T-cell (primary cell): ENCODE measurements around the gene SHC4. TPM values are rescaled to one million over a fixed set of nuclear protein-coding genes. Genes with fewer than 3 reads are reported as not detected.

Experiments
- ATAC-seq, 4 experiments: fragments of 200-7000 bp in 3 of 4; fragments of 150-1000 bp in 1 of 4; cut with Tn5 transposase; replicated peaks in 1 of 4; 1 replicate in 3 of 4; 2 replicates in 1 of 4; pipeline ENCODE4 v1.10.0; 2021; ENCODE audit warnings: moderate library complexity in 3 of 4, mild to moderate bottlenecking in 2 of 4, moderate number of reproducible peaks in 1 of 4
- CTCF ChIA-PET, 2 donors: fragments of 300-600 bp; sonication (Branson Sonifier 250); formaldehyde crosslinking; loops; one replicate each; lab custom pipeline; 2022; ENCODE audit warnings: antibody characterized with exemption in 2 of 2; lab: Charles Lee
- POLR2A ChIA-PET, 2 donors: fragments of 300-600 bp; sonication (Branson Sonifier 250); formaldehyde crosslinking; loops; one replicate each; lab custom pipeline; 2022; ENCODE audit warnings: antibody characterized with exemption in 2 of 2; lab: Charles Lee
- DNase-seq, 35 experiments: peaks; one replicate each; pipeline versions ENCODE4 v3.0.0 to v3.0.0-alpha.2; 2013 to 2023
- H3K27ac ChIP-seq: one replicate; pipeline ENCODE4 v1.5.1; 2013; ENCODE audit warnings: low read length
- H3K27me3 ChIP-seq, 2 experiments: replicated peaks in 1 of 2; 1 replicate in 1 of 2; 2 replicates in 1 of 2; pipeline versions ENCODE4 v1.6.1 to v1.7.0; 2013; ENCODE audit warnings: low read length in 1 of 2, mixed read lengths in 1 of 2; ENCODE audit not compliant: control insufficient read depth in 2 of 2, insufficient read depth in 2 of 2; ENCODE audit errors: extremely low read depth in 1 of 2
- H3K36me3 ChIP-seq, 2 donors: 1 replicate in 1 of 2; 2 replicates in 1 of 2; pipeline versions ENCODE4 v1.6.1 to v1.7.0; 2013; ENCODE audit warnings: low read length in 1 of 2; ENCODE audit not compliant: control insufficient read depth in 2 of 2, insufficient read depth in 1 of 2; ENCODE audit errors: extremely low read depth in 1 of 2
- H3K4me1 ChIP-seq, 2 experiments: 1 replicate in 1 of 2; 2 replicates in 1 of 2; pipeline versions ENCODE4 v1.6.1 to v1.7.0; 2013; ENCODE audit warnings: low read length in 2 of 2, mixed read lengths in 1 of 2; ENCODE audit not compliant: insufficient read depth in 2 of 2, control insufficient read depth in 1 of 2; ENCODE audit errors: extremely low read depth in 1 of 2
- H3K4me3 ChIP-seq, 2 donors: 1 replicate in 1 of 2; 2 replicates in 1 of 2; pipeline versions ENCODE4 v1.5.1 to v1.7.0; 2013; ENCODE audit warnings: mild to moderate bottlenecking in 2 of 2, low read length in 1 of 2, moderate library complexity in 1 of 2; ENCODE audit not compliant: control insufficient read depth in 1 of 2; ENCODE audit errors: extremely low read depth in 1 of 2
- H3K9me3 ChIP-seq: 2 replicates; pipeline ENCODE4 v1.7.0; 2013
- H3K27ac Mint-ChIP-seq, 2 donors: one replicate each; pipeline ENCODE4 v1.8.0; 2020 to 2021; ENCODE audit warnings: mild to moderate bottlenecking in 2 of 2, mixed read lengths in 2 of 2
- H3K27me3 Mint-ChIP-seq, 2 donors: one replicate each; pipeline ENCODE4 v1.8.0; 2021 to 2022; ENCODE audit warnings: mixed read lengths in 2 of 2
- H3K36me3 Mint-ChIP-seq: one replicate; pipeline ENCODE4 v1.8.0; 2021; ENCODE audit warnings: mixed read lengths
- H3K4me1 Mint-ChIP-seq, 3 donors: one replicate each; pipeline ENCODE4 v1.8.0; 2020 to 2022; ENCODE audit warnings: mixed read lengths in 3 of 3, mild to moderate bottlenecking in 1 of 3
- H3K4me3 Mint-ChIP-seq, 3 donors: one replicate each; pipeline ENCODE4 v1.8.0; 2020 to 2022; ENCODE audit warnings: mild to moderate bottlenecking in 3 of 3, mixed read lengths in 3 of 3, moderate library complexity in 3 of 3
- H3K9me3 Mint-ChIP-seq, 3 donors: one replicate each; pipeline ENCODE4 v1.8.0; 2020 to 2022; ENCODE audit warnings: mixed read lengths in 3 of 3
- WGBS: methylation state at CpG from one replicate; pipeline ENCODE4 v1.1.5; 2013; ENCODE audit warnings: missing lambda C conversion rate; ENCODE audit not compliant: insufficient coverage; 5-methylcytosine and 5-hydroxymethylcytosine counted together
- total RNA-seq, 35 experiments: library from RNA in 6 of 35; stranded (reverse) in 6 of 35; fragments of 120-200 nt in 1 of 35; gene quantifications; one replicate each; pipeline versions ENCODE4 v1.2.1 to v1.2.4 and lab custom pipeline; 2013 to 2026

The SHC4 gene
- total RNA-seq, 5 donors from 2014 or later (not counting 1 experiment from before 2014, with no cell fraction given): 0.13 to 0.88 (median 0.19) TPM

- H3K4me3 ChIP-seq: no peak overlapping the region
- H3K27ac ChIP-seq: no peak overlapping the region
- no peaks in the 10 kb centered on the region for H3K27me3 Mint-ChIP-seq
- no peak overlapping the region for H3K27ac Mint-ChIP-seq
- H3K4me1 ChIP-seq: no peaks in the 10 kb centered on the region
- ATAC-seq (no peak), DNase-seq (no peak)
- peaks cover 10 to 18% (median 14%) of the 10 kb centered on the region in 3 donors for H3K4me1 Mint-ChIP-seq
- no CpG with 5 or more reads among the region's 2 CpGs for WGBS
- H3K36me3 ChIP-seq: no peaks in the 10 kb centered on the region
- POLR2A ChIA-PET: no interaction called here
- no peaks in the 10 kb centered on the region for H3K9me3 Mint-ChIP-seq
- peaks cover 19% of the 10 kb centered on the region for H3K36me3 Mint-ChIP-seq
- no peak overlapping the region for H3K4me3 Mint-ChIP-seq
- CTCF ChIA-PET: no interaction called here
- H3K9me3 ChIP-seq: no peaks in the 10 kb centered on the region
- H3K27me3 ChIP-seq: no peaks in the 10 kb centered on the region
Observed at GRCh38 chr15:48803877-48804276, 159.8 kb downstream of the SHC4 start.

GRCh38 chr15:48802867-48803266 is 160.9 kb downstream of the SHC4 start:
- Histone ChIP-seq H3K36me3 (no peaks in the 10 kb centered on the region), H3K4me1 (no peaks in the 10 kb centered on the region), H3K27me3 (no peaks in the 10 kb centered on the region), H3K9me3 (no peaks in the 10 kb centered on the region), H3K4me3 (no peak overlapping the region), H3K27ac (no peak overlapping the region)
- Mint-ChIP-seq H3K27me3 (no peaks in the 10 kb centered on the region), H3K9me3 (no peaks in the 10 kb centered on the region), H3K36me3 (peaks cover 19% of the 10 kb centered on the region), H3K4me3 (no peak overlapping the region), H3K4me1 (peaks cover 9 to 17% (median 17%) of the 10 kb centered on the region in 3 donors), H3K27ac (no peak overlapping the region)
- POLR2A ChIA-PET: no interaction called here
- no peak for DNase-seq
- ATAC-seq: no peak
- CTCF ChIA-PET: interaction anchor here in 1 of 2 donors (0.8 kb wide), 1 partner anchor 12 kb away, joined by 4 read pairs; no protein-coding TSS in a partner anchor

GRCh38 chr15:48802257-48802656 is 161.5 kb downstream of the SHC4 start:
- ATAC-seq (no peak), DNase-seq (no peak)
- WGBS: no CpG with 5 or more reads among the region's 3 CpGs
- Mint-ChIP-seq H3K4me3 (no peak overlapping the region), H3K27me3 (no peaks in the 10 kb centered on the region), H3K9me3 (no peaks in the 10 kb centered on the region), H3K27ac (no peak overlapping the region), H3K4me1 (peaks cover 12 to 23% (median 22%) of the 10 kb centered on the region in 3 donors), H3K36me3 (peaks cover 22% of the 10 kb centered on the region)
- Histone ChIP-seq H3K27ac (no peak overlapping the region), H3K36me3 (peaks cover 0 to 1% of the 10 kb centered on the region in 2 donors), H3K4me3 (no peak overlapping the region), H3K9me3 (no peaks in the 10 kb centered on the region), H3K27me3 (no peaks in the 10 kb centered on the region), H3K4me1 (no peaks in the 10 kb centered on the region)
- ChIA-PET CTCF (interaction anchor here in 1 of 2 donors (0.8 kb wide), 1 partner anchor 12 kb away, joined by 4 read pairs; no protein-coding TSS in a partner anchor), POLR2A (interaction anchor here in 1 of 2 donors (0.7 kb wide), 1 partner anchor 9 kb away, joined by 4 read pairs; the partner anchor contains the start of gene CEP152)

GRCh38 chr15:48800811-48801455 is 162.8 kb downstream of the SHC4 start:
- H3K4me1 ChIP-seq: no peaks in the 10 kb centered on the region
- no CpG with 5 or more reads among the region's 4 CpGs for WGBS
- H3K9me3 ChIP-seq: no peaks in the 10 kb centered on the region
- DNase-seq (no peak), ATAC-seq (no peak)
- Mint-ChIP-seq H3K36me3 (peaks cover 31% of the 10 kb centered on the region), H3K9me3 (no peaks in the 10 kb centered on the region), H3K4me1 (peaks cover 13 to 21% (median 13%) of the 10 kb centered on the region in 3 donors), H3K27me3 (no peaks in the 10 kb centered on the region), H3K4me3 (no peak overlapping the region), H3K27ac (no peak overlapping the region)
- POLR2A ChIA-PET: no interaction called here
- CTCF ChIA-PET: interaction anchor here (0.9 to 1.5 kb wide), 3 partner anchors 9 to 91 kb away, joined by 5 to 13 read pairs (median 5); partner anchors contain the start of gene CEP152 (in 1 of the 2)
- H3K27me3 ChIP-seq: no peaks in the 10 kb centered on the region
- H3K36me3 ChIP-seq: peaks cover 0 to 3% of the 10 kb centered on the region in 2 donors
- H3K4me3 ChIP-seq: no peak overlapping the region
- no peak overlapping the region for H3K27ac ChIP-seq

GRCh38 chr15:48800245-48800644 is 163.5 kb downstream of the SHC4 start:
- no peaks in the 10 kb centered on the region for H3K9me3 ChIP-seq
- ATAC-seq (no peak), DNase-seq (no peak)
- no peaks in the 10 kb centered on the region for H3K27me3 ChIP-seq
- Mint-ChIP-seq H3K4me3 (no peak overlapping the region), H3K9me3 (no peaks in the 10 kb centered on the region), H3K27me3 (no peaks in the 10 kb centered on the region), H3K36me3 (peaks cover 36% of the 10 kb centered on the region), H3K4me1 (peaks cover 13 to 24% (median 13%) of the 10 kb centered on the region in 3 donors), H3K27ac (no peak overlapping the region)
- peaks cover 0 to 3% of the 10 kb centered on the region in 2 donors for H3K36me3 ChIP-seq
- no peaks in the 10 kb centered on the region for H3K4me1 ChIP-seq
- ChIA-PET POLR2A (no interaction called here), CTCF (interaction anchor here in 1 of 2 donors (0.8 to 1.5 kb wide), 2 partner anchors 11 to 370 kb away, joined by 3 to 13 read pairs; partner anchors contain the start of genes CEP152 and GALK2)
- WGBS: no CpG with 5 or more reads among the region's 1 CpG
- H3K4me3 ChIP-seq: no peak overlapping the region
- H3K27ac ChIP-seq: no peak overlapping the region

GRCh38 chr15:48798319-48798718 is 165.4 kb downstream of the SHC4 start:
- no peak overlapping the region for H3K4me3 ChIP-seq
- peaks cover 13 to 31% (median 18%) of the 10 kb centered on the region in 3 donors for H3K4me1 Mint-ChIP-seq
- DNase-seq (no peak), ATAC-seq (no peak)
- no peaks in the 10 kb centered on the region for H3K9me3 ChIP-seq
- ChIA-PET POLR2A (no interaction called here), CTCF (no interaction called here)
- peaks cover 27% of the 10 kb centered on the region for H3K36me3 Mint-ChIP-seq
- no peaks in the 10 kb centered on the region for H3K27me3 Mint-ChIP-seq
- H3K4me3 Mint-ChIP-seq: no peak overlapping the region
- H3K36me3 ChIP-seq: peaks cover 0 to 6% of the 10 kb centered on the region in 2 donors
- H3K4me1 ChIP-seq: no peaks in the 10 kb centered on the region
- H3K27ac Mint-ChIP-seq: no peak overlapping the region
- no peak overlapping the region for H3K27ac ChIP-seq
- WGBS: no CpG with 5 or more reads among the region's 1 CpG
- no peaks in the 10 kb centered on the region for H3K9me3 Mint-ChIP-seq
- H3K27me3 ChIP-seq: no peaks in the 10 kb centered on the region
